HAP-1 (cell line): ENCODE results near the gene LSM14B.

Experiments
- DNase-seq, 2 experiments: peaks; one replicate each; pipeline ENCODE4 v3.0.0-alpha.2; 2016 to 2020; ENCODE audit warnings: low spot score in 2 of 2
- H3K27me3 ChIP-seq: fragments of 250-450 bp; sonication (Bioruptor Pico); 2 replicates; pipeline ENCODE4 v1.5.1; 2020; ENCODE audit warnings: low read depth, mild to moderate bottlenecking, moderate library complexity
- H3K36me3 ChIP-seq: fragments of 250-450 bp; sonication (Bioruptor Pico); replicated peaks from 2 replicates; pipeline ENCODE4 v1.5.1; 2020; ENCODE audit warnings: mild to moderate bottlenecking
- H3K4me1 ChIP-seq: fragments of 250-450 bp; sonication (Bioruptor Pico); 2 replicates; pipeline ENCODE4 v1.5.1; 2020; ENCODE audit warnings: mild to moderate bottlenecking
- H3K4me3 ChIP-seq: fragments of 250-450 bp; sonication (Bioruptor Pico); 2 replicates; pipeline ENCODE4 v1.5.1; 2020; ENCODE audit warnings: mild to moderate bottlenecking, moderate library complexity
- H3K9me3 ChIP-seq: fragments of 250-450 bp; sonication (Bioruptor Pico); 2 replicates; pipeline ENCODE4 v1.5.1; 2020; ENCODE audit warnings: mild to moderate bottlenecking, moderate library complexity
- in situ Hi-C: fragments of 300-500 bp; cut with MboI; formaldehyde crosslinking; loops from 3 replicates; pipeline ENCODE4 v1.14.3; 2020; ENCODE audit warnings: low sequenced_read_pairs, inconsistent platforms, mixed read lengths

Gene LSM14B

DNA sequence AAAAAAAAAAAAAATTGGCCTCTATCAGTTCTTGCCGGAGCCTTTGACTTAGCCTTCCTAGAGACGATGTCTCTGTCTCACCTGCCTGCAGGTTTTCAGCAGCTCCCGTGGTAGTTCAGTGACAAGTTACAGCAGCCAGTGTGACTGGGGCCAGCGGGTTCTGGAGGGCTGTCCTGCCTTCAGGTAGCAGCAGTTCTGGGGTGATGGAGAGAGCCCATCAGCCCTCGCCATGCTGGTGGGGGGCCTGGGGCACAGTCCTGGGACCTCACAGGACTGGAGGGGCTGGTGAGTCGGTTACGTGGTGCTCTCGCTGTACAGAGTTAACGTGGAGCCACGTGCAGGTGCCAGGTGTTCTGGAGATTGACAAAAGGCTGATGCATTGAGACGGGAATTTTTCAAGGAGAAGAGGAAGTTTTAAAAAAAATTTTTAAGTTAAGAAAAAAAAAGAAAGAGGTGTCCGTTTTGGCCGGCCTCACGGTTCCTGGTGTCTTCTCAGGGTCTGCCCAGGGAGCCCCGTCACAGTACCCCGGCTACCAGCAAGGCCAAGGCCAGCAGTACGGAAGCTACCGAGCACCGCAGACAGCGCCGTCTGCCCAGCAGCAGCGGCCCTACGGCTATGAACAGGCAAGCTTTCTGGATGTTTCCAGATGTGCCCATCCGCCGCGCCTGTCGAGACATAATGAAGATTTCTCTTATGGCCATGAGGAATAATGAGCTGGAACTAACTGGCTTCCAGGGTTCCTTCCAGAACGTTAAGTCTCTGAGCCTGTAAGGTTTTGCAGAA, 51.9 kb downstream of the LSM14B start:
- no peak for DNase-seq
- Histone ChIP-seq H3K4me1 (no peaks in the 10 kb centered on the region), H3K4me3 (no peak overlapping the region), H3K27me3 (no peaks in the 10 kb centered on the region), H3K36me3 (no peaks in the 10 kb centered on the region; the same call in none of the 2 replicates), H3K9me3 (no peaks in the 10 kb centered on the region)
- in situ Hi-C loops, result no loop called here

DNA sequence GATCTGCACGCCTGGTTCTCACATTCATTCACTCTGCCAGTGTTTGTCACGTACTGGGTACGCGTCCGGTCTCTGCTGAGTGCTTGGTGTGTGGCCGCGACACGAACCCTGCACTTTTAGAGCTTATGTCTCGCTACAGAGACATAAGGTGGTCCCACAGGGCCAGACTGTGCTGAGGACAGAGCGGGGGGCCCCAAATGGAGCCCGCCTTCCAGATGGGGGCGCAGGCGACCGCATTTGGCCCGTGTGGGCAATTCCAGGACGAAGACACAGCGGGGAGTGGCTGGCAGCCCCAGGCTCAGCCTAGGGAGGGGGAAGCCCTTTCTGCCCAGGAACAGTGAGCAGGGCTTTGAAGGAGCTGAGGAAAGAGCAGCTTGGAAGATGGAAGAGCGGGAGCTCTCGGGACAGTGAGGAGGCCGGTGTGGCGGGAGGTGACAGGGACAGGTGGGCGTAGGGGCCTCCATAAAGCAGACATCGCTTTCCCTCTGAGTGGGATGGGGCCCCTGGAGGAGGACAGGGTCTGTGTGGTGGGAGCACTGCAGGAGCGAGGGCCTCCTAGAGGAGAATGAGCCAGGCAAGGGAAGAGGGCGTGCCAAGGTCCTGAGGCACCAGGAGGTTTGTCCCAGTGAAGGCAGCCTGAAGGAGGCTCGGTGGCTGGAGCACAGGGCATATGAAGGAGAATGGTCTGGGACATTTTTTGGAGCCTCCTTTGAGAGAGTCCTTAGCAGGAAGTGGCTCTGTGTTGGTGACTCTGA, 52.8 kb downstream of the LSM14B start:
- H3K36me3 ChIP-seq, result peaks cover 2% of the 10 kb centered on the region

DNA sequence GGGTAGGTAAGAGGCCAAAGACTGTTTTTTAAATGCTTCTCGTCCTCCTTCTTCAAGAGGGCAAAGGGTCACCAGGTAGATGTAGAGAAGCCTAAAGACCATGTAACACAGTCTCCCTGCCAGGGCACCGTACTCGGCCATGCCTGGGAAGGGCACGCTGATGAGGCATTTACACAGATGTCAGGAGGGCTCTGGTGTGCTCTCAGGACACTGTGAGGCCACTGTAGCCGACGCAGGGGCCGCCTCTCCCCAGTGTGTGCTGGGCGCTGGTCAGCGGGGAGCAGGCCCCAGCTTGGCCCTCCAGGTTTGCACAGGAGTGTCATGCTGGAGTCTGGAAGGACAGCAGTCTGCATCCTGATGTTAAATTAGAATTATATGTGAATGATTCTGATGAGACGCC, 53.4 kb downstream of the LSM14B start:
- Histone ChIP-seq H3K9me3 (no peaks in the 10 kb centered on the region), H3K27me3 (no peaks in the 10 kb centered on the region), H3K4me3 (no peak overlapping the region), H3K36me3 (peaks cover 7% of the 10 kb centered on the region), H3K4me1 (no peaks in the 10 kb centered on the region)
- in situ Hi-C loops, result no loop called here
- no peak for DNase-seq

More for the DNA sequence above, 52.8 kb downstream of the LSM14B start:
- in situ Hi-C loops, result no loop called here
- no peaks in the 10 kb centered on the region for H3K27me3 ChIP-seq
- no peak for DNase-seq
- H3K9me3 ChIP-seq, result no peaks in the 10 kb centered on the region
- no peak overlapping the region for H3K4me3 ChIP-seq
- no peaks in the 10 kb centered on the region for H3K4me1 ChIP-seq

DNA sequence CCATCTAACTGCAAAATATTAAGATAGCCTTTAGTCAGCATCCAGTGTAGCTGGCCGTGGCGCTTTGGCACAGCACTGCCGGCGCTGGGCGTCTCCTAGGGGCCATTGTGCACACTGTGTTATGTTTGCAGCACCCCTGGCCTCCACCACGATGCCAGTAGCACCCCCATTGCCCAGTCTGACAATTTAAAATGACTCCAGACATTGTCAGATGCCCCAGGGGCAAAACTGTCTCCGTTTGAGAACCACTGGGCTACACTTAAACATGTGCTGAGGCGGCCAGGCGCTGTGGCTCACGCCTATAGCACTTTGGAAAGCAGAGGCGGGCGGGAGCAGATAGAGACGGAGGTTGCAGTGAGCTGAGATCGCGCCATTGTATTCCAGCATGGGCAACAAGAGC, 54.6 kb downstream of the LSM14B start:
- in situ Hi-C loops, result no loop called here
- Histone ChIP-seq H3K4me3 (no peak overlapping the region), H3K4me1 (peaks cover 7% of the 10 kb centered on the region), H3K36me3 (peaks cover 11% of the 10 kb centered on the region), H3K9me3 (no peaks in the 10 kb centered on the region), H3K27me3 (no peaks in the 10 kb centered on the region)
- no peak for DNase-seq

DNA sequence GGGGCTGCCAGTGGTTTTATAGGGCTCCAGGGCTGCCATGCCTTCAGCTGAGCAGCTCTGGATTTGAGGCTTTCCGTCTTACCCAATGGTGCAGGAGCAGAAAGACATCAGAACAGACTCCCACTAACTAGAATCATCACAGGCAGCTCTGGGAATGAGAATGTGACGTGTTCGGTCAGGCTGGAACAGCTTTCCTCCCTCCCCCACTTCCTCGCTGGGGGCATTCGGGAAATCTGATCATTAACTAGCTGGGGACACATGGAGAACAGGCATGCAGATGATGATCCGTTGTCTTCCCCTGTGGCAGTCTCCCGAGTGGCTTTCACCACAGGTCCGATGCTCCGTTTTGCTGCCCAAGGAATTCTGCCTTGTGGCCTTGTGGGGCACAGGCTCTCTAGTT, 55.0 kb downstream of the LSM14B start:
- Histone ChIP-seq H3K27me3 (no peaks in the 10 kb centered on the region), H3K9me3 (no peaks in the 10 kb centered on the region), H3K4me1 (peaks cover 10% of the 10 kb centered on the region), H3K36me3 (peaks cover 11% of the 10 kb centered on the region), H3K4me3 (no peak overlapping the region)
- in situ Hi-C loops, result no loop called here
- DNase-seq, result no peak

DNA sequence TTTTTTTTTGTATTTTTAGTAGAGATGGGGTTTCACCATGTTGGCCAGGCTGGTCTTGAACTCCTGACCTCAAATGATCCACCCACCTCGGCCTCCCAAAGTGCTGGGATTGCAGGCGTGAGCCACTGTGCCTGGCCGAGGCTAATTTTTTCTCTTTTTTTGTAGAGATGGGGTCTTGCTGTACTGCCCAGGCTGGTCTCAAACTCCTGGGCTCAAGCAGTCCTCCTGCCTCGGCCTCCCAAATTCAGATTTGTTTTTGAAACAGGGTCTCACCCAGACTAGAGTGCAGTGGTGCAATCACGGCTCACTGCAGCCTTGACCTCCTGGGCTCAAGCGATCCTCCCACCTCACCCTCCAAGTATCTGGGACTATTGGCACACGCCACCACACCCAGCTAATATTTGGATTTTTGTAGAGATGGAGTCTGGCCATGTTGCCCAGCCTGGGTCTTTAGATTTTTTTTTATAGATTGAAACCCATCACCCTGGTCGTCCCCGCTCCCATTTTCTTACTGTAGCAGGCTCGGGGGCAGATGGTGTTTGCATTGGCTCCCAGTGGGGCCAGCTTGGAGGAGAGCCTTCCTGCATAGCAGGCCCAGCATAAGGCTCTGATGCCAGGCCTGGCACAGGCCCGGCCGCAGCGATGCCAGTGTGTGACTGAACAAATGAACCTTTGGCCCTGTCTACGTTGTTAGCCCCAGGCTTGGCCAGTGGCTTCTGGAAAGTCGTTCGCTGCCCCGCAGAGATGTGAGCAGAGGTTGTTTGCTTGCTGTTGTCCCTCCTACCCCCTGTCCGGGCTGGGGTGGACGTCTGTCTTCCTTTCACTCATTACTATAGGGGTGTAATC, 56.3 kb downstream of the LSM14B start:
- peaks cover 16% of the 10 kb centered on the region for H3K36me3 ChIP-seq
- no peak for DNase-seq
- no peak overlapping the region for H3K4me3 ChIP-seq
- H3K9me3 ChIP-seq, result no peaks in the 10 kb centered on the region
- peaks cover 10% of the 10 kb centered on the region for H3K4me1 ChIP-seq
- in situ Hi-C loops, result no loop called here
- H3K27me3 ChIP-seq, result no peaks in the 10 kb centered on the region

DNA sequence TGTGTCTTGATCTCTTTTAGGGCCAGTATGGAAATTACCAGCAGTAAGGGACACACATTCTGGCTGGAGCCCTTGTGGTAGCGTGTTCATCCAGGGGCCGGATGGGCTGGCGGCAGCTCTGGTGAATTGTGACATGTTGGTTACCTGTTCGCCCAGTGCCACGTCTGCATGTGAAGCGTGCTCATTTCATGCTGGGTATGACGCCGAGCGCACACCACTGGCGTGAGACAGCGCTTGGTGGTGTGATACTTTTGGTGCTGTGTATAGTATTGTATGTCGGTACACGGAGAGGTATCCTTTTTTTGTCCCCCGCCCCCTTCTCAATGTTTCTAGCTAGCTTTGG, 56.9 kb downstream of the LSM14B start:
- in situ Hi-C loops, result no loop called here
- Histone ChIP-seq H3K4me3 (no peak overlapping the region), H3K4me1 (peaks cover 10% of the 10 kb centered on the region), H3K9me3 (no peaks in the 10 kb centered on the region), H3K36me3 (peaks cover 16% of the 10 kb centered on the region), H3K27me3 (no peaks in the 10 kb centered on the region)
- DNase-seq, result no peak

DNA sequence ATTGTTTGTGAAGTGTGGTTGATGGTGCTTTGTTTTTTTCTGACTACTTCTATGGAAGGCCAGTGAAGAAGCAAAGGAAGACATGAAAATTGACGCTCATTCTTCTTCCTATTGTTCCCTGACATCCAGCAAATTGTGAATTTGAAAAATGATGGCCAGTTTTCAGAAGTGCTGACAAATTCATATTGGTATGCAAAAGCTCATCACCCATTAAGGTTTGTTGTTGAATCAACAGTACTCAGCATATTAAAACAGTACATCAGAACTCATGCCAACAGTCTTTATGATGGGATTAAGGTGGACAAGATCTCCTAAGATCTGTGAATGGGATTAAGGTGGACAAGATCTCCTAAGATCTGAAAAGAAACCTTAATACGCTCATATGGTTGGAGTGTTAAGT, 59.5 kb downstream of the LSM14B start:
- peaks cover 16% of the 10 kb centered on the region for H3K36me3 ChIP-seq
- in situ Hi-C loops, result no loop called here
- peaks cover 10% of the 10 kb centered on the region for H3K4me1 ChIP-seq
- no peaks in the 10 kb centered on the region for H3K27me3 ChIP-seq
- H3K4me3 ChIP-seq, result peak overlapping the region; percentile 88
- H3K9me3 ChIP-seq, result no peaks in the 10 kb centered on the region
- DNase-seq, result peak in 1 of 2 experiments; percentile 41

DNA sequence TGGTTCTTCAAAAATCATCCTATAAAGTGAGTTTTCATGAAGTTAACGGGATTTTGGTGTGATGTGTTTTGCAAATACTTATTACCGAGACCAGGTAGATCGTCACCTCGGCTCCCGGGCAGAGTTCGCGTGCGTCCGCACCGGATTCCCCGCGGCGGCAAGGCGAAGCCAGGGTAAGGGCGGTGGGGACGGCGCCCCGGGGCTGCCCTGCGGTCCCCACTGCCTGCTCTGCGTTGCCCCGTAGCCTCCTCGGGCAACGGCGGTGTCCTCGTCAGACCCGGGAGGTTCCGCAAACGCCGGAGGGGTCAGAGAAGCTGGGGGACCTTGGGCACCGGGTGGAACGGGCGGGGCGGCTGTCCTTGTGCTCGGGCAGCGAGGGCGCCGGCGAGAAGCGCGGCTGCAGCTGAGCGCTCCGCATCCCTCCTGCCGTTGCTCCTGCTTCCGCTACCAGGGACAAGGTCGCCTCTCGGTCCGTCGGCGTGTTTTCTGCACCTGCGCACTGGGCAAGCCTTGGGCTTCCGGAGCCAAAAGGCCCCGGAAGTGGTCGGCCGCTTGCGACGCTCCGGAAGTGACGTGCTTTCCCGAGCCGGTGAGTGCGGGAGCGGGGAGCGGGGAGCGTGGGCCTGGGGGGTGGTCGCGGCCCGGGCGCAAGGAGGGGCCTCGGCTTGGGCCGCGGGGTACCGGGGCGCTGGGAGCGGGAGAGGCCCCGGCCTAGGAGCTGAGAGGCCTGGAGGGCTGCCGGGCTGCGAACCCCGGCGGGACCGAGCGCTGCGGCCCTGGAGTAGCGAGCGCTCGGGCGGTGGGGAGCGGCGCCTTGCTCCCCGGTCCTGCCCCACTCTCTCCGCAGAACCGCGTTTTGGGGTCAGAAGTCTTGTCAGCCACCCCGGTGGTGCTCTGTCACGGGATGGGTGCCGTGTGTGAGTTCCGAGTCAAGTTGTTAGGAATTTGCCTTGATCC, 60.5 kb downstream of the LSM14B start, which contains the start of gene MTG2:
Gene MTG2, plus strand, starts transcription at position 560 of the 957 bp plus-strand sequence. CDS start 10,393 bp downstream, outside the sequence.
- peak; percentile 89 to 96 for DNase-seq
- Histone ChIP-seq H3K4me3 (peak within 1 kb of the TSS; percentile 88), H3K9me3 (no peaks in the 10 kb centered on the region), H3K27me3 (no peaks in the 10 kb centered on the region), H3K36me3 (peaks cover 16% of the 10 kb centered on the region), H3K4me1 (peaks cover 10% of the 10 kb centered on the region)
- in situ Hi-C loops, result no loop called here

DNA sequence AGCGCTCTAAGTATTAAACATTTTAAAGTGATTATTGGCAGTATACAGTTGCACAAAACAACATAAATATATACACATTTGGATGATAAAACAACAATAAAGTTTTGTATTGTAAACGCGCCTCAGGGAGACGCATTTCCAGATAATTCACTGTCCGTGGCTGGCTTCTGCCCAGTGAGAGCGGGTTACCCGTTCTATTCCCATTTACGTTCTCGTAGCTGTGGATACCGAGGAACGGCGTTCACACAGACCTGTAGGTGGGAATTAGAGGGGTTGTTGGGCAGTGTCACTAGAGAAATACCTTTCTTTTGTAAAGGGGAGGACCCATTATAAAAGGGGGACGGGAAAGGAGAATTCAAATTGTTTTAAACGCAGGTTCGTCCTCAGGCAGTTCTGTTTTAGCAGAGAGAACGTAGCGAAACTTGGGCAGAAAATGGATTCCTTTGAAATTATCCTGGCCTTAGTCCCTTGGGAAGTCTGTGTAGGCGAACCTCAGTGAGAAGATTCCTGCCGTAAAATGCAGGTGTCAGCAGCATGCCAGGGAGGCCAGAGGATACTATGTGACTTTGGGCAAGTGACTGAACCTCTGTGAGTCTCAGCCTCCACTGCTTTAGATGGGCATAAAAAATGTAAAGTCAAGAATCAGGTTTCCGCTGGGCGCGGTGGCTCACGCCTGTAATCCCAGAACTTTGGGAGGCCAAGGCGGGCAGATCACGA, 61.3 kb downstream of the LSM14B start:
- DNase-seq, result no peak
- no peaks in the 10 kb centered on the region for H3K27me3 ChIP-seq
- in situ Hi-C loops, result no loop called here

More for the DNA sequence above, 61.3 kb downstream of the LSM14B start:
- H3K36me3 ChIP-seq, result peaks cover 16% of the 10 kb centered on the region
- H3K4me3 ChIP-seq, result peak overlapping the region; percentile 88
- H3K9me3 ChIP-seq, result no peaks in the 10 kb centered on the region
- H3K4me1 ChIP-seq, result peaks cover 10% of the 10 kb centered on the region
